HEK293 (cell line): Measurements from ENCODE around the gene ATAD1.

ENCODE experiments used
- BCL11B ChIP-seq: fragments of 450-650 bp; formaldehyde crosslinking; IDR thresholded peaks from 2 replicates; pipeline ENCODE4 v1.5.1; 2016; ENCODE audit warnings: low read depth, missing biosample characterization, missing genetic modification characterization
- EGR2 ChIP-seq: fragments of 450-650 bp; formaldehyde crosslinking; IDR thresholded peaks from 2 replicates; pipeline ENCODE4 v1.5.1; 2016; ENCODE audit warnings: low read depth, missing biosample characterization, missing genetic modification characterization
- HOXD13 ChIP-seq: sonication (generic); formaldehyde crosslinking; IDR thresholded peaks from 2 replicates; pipeline ENCODE4 v1.8.0; 2022; ENCODE audit warnings: missing genetic modification reagents, borderline replicate concordance
- MEIS1 ChIP-seq: sonication (generic); formaldehyde crosslinking; IDR thresholded peaks from 2 replicates; pipeline ENCODE4 v1.8.1; 2022; ENCODE audit warnings: missing genetic modification reagents, mild to moderate bottlenecking, borderline replicate concordance
- RBAK ChIP-seq: fragments of 450-650 bp; formaldehyde crosslinking; IDR thresholded peaks from 2 replicates; pipeline ENCODE4 v1.5.1; 2016; ENCODE audit warnings: missing biosample characterization, missing genetic modification characterization
- REPIN1 ChIP-seq: fragments of 450-650 bp; formaldehyde crosslinking; IDR thresholded peaks from 2 replicates; pipeline ENCODE4 v1.5.1; 2017; ENCODE audit warnings: missing biosample characterization, missing genetic modification characterization, low read depth
- SALL2 ChIP-seq: fragments of 450-650 bp; formaldehyde crosslinking; IDR thresholded peaks from 2 replicates; pipeline ENCODE4 v1.5.0; 2017; ENCODE audit warnings: missing biosample characterization, mild to moderate bottlenecking, missing genetic modification characterization, borderline replicate concordance
- TCF7L2 ChIP-seq: IDR thresholded peaks from 2 replicates; pipeline ENCODE4 v1.6.1; 2011; ENCODE audit warnings: low read depth, mild to moderate bottlenecking, inconsistent platforms, low read length, moderate library complexity, borderline replicate concordance
- YY1 ChIP-seq: fragments of 450-650 bp; formaldehyde crosslinking; IDR thresholded peaks from 2 replicates; pipeline ENCODE4 v1.5.1; 2018; ENCODE audit warnings: missing biosample characterization, missing genetic modification characterization
- YY2 ChIP-seq: fragments of 450-650 bp; formaldehyde crosslinking; IDR thresholded peaks from 2 replicates; pipeline ENCODE4 v1.5.1; 2016; ENCODE audit warnings: missing biosample characterization, missing genetic modification characterization
- ZBTB20 ChIP-seq: fragments of 450-650 bp; formaldehyde crosslinking; IDR thresholded peaks from 2 replicates; pipeline ENCODE4 v1.5.1; 2016; ENCODE audit warnings: missing biosample characterization, missing genetic modification characterization
- ZFP37 ChIP-seq: fragments of 450-650 bp; formaldehyde crosslinking; IDR thresholded peaks from 2 replicates; pipeline ENCODE4 v1.5.1; 2016; ENCODE audit warnings: missing biosample characterization, missing genetic modification characterization
- ZNF138 ChIP-seq: fragments of 450-650 bp; formaldehyde crosslinking; IDR thresholded peaks from 2 replicates; pipeline ENCODE4 v1.5.1; 2016; ENCODE audit warnings: missing biosample characterization, missing genetic modification characterization, borderline replicate concordance
- ZNF239 ChIP-seq: fragments of 450-650 bp; formaldehyde crosslinking; IDR thresholded peaks from 2 replicates; pipeline ENCODE4 v1.5.1; 2016; ENCODE audit warnings: missing biosample characterization, missing genetic modification characterization
- ZNF311 ChIP-seq: fragments of 450-650 bp; formaldehyde crosslinking; IDR thresholded peaks from 2 replicates; pipeline ENCODE4 v1.5.1; 2017; ENCODE audit warnings: missing biosample characterization, missing genetic modification characterization, borderline replicate concordance
- ZNF530 ChIP-seq: fragments of 450-650 bp; formaldehyde crosslinking; IDR thresholded peaks from 2 replicates; pipeline ENCODE4 v1.5.1; 2016; ENCODE audit warnings: low read depth, missing biosample characterization, missing genetic modification characterization
- ZNF548 ChIP-seq: fragments of 450-650 bp; formaldehyde crosslinking; IDR thresholded peaks from 2 replicates; pipeline ENCODE4 v1.5.1; 2016; ENCODE audit warnings: missing biosample characterization, missing genetic modification characterization
- ZNF555 ChIP-seq: fragments of 450-650 bp; formaldehyde crosslinking; conservative IDR thresholded peaks from 2 replicates; pipeline ENCODE4 v1.5.1; 2017; ENCODE audit warnings: missing biosample characterization, mild to moderate bottlenecking, missing genetic modification characterization, inconsistent platforms
- ZNF585B ChIP-seq: fragments of 450-650 bp; formaldehyde crosslinking; IDR thresholded peaks from 2 replicates; pipeline ENCODE4 v1.5.1; 2016; ENCODE audit warnings: missing biosample characterization, missing genetic modification characterization
- ZNF747 ChIP-seq: fragments of 450-650 bp; formaldehyde crosslinking; IDR thresholded peaks from 2 replicates; pipeline ENCODE4 v1.5.1; 2016; ENCODE audit warnings: missing biosample characterization, missing genetic modification characterization
- ZNF776 ChIP-seq: fragments of 450-650 bp; formaldehyde crosslinking; IDR thresholded peaks from 2 replicates; pipeline ENCODE4 v1.5.0; 2017; ENCODE audit warnings: missing biosample characterization, missing genetic modification characterization, borderline replicate concordance
- TF ChIP-seq, protein P1 (sequence below): fragments of 450-650 bp; formaldehyde crosslinking; IDR thresholded peaks from 2 replicates; pipeline ENCODE4 v1.5.1; 2017; ENCODE audit warnings: missing biosample characterization, mild to moderate bottlenecking, missing genetic modification characterization, moderate library complexity
- TF ChIP-seq, protein P2 (sequence below): fragments of 450-650 bp; formaldehyde crosslinking; IDR thresholded peaks from 2 replicates; pipeline ENCODE4 v1.5.1; 2016; ENCODE audit warnings: missing biosample characterization, missing genetic modification characterization
- TF ChIP-seq, protein P3 (sequence below): fragments of 450-650 bp; formaldehyde crosslinking; IDR thresholded peaks from 2 replicates; pipeline ENCODE4 v1.5.1; 2016; ENCODE audit warnings: missing biosample characterization, missing genetic modification characterization
- TF ChIP-seq, protein P4 (sequence below): fragments of 450-650 bp; formaldehyde crosslinking; optimal IDR thresholded peaks from 2 replicates; pipeline ENCODE3; 2016; ENCODE audit warnings: missing biosample characterization, mild to moderate bottlenecking, missing genetic modification characterization
- TF ChIP-seq, protein P5 (sequence below): IDR thresholded peaks from 2 replicates; pipeline ENCODE4 v1.6.1; 2011; ENCODE audit warnings: mild to moderate bottlenecking, low read depth, low read length, borderline replicate concordance
- TF ChIP-seq, protein P6 (sequence below): fragments of 450-650 bp; formaldehyde crosslinking; IDR thresholded peaks from 2 replicates; pipeline ENCODE4 v1.5.1; 2016; ENCODE audit warnings: missing biosample characterization, missing genetic modification characterization, low read depth

ATAD1 gene

DNA sequence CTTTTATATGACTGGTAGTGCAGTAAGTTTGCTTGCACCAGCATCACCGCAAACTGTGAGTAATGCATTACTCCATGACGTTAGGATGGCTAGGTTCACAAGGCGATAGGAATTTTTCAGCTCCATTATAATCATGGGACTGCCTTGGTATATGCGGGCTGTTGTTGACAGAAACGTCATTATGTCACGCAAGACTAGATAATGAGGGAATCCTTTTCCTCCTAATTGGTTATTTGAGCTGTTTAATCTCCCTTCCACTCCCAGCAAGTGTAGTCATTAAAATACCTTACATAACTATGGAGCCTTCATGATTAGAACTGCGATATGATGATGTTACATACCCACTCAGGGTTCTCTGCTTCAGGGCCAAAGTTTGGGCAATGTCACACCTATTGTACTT lies 28.0 kb upstream of the ATAD1 start (continued):
- TF ChIP-seq, protein P1, sequence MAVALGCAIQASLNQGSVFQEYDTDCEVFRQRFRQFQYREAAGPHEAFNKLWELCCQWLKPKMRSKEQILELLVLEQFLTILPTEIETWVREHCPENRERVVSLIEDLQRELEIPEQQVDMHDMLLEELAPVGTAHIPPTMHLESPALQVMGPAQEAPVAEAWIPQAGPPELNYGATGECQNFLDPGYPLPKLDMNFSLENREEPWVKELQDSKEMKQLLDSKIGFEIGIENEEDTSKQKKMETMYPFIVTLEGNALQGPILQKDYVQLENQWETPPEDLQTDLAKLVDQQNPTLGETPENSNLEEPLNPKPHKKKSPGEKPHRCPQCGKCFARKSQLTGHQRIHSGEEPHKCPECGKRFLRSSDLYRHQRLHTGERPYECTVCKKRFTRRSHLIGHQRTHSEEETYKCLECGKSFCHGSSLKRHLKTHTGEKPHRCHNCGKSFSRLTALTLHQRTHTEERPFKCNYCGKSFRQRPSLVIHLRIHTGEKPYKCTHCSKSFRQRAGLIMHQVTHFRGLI (tag by site-specific recombination): no peak
- TF ChIP-seq ZBTB20 (tag by site-specific recombination) (0 out of 2 replicates have a peak, but pooled peaks have one; percentile 29), TCF7L2 (no peak), ZFP37 (tag by site-specific recombination) (peak; percentile 94), EGR2 (tag by site-specific recombination) (no peak), HOXD13 (CRISPR knock-in tag) (peak; percentile 74; the same call in 1 of the 2 replicates), ZNF585B (tag by site-specific recombination) (no peak), YY1 (tag by site-specific recombination) (no peak), ZNF138 (tag by site-specific recombination) (no peak), MEIS1 (CRISPR knock-in tag) (no peak), YY2 (tag by site-specific recombination) (no peak; the same call in 1 of the 2 replicates), ZNF747 (tag by site-specific recombination) (no peak), ZNF530 (no peak), ZNF555 (tag by site-specific recombination) (no peak), SALL2 (tag by site-specific recombination) (no peak), RBAK (tag by site-specific recombination) (peak; percentile 63; the same call in 1 of the 2 replicates), ZNF776 (tag by site-specific recombination) (no peak), ZNF548 (tag by site-specific recombination) (no peak), BCL11B (tag by site-specific recombination) (peak; percentile 92; the same call in 1 of the 2 replicates), ZNF239 (tag by site-specific recombination) (peak; percentile 79; the same call in 1 of the 2 replicates), REPIN1 (tag by site-specific recombination) (no peak; the same call in 1 of the 2 replicates), ZNF311 (tag by site-specific recombination) (no peak)
- TF ChIP-seq, protein P2, sequence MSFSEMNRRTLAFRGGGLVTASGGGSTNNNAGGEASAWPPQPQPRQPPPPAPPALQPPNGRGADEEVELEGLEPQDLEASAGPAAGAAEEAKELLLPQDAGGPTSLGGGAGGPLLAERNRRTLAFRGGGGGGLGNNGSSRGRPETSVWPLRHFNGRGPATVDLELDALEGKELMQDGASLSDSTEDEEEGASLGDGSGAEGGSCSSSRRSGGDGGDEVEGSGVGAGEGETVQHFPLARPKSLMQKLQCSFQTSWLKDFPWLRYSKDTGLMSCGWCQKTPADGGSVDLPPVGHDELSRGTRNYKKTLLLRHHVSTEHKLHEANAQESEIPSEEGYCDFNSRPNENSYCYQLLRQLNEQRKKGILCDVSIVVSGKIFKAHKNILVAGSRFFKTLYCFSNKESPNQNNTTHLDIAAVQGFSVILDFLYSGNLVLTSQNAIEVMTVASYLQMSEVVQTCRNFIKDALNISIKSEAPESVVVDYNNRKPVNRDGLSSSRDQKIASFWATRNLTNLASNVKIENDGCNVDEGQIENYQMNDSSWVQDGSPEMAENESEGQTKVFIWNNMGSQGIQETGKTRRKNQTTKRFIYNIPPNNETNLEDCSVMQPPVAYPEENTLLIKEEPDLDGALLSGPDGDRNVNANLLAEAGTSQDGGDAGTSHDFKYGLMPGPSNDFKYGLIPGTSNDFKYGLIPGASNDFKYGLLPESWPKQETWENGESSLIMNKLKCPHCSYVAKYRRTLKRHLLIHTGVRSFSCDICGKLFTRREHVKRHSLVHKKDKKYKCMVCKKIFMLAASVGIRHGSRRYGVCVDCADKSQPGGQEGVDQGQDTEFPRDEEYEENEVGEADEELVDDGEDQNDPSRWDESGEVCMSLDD (tag by site-specific recombination): no peak
- TF ChIP-seq, protein P3, sequence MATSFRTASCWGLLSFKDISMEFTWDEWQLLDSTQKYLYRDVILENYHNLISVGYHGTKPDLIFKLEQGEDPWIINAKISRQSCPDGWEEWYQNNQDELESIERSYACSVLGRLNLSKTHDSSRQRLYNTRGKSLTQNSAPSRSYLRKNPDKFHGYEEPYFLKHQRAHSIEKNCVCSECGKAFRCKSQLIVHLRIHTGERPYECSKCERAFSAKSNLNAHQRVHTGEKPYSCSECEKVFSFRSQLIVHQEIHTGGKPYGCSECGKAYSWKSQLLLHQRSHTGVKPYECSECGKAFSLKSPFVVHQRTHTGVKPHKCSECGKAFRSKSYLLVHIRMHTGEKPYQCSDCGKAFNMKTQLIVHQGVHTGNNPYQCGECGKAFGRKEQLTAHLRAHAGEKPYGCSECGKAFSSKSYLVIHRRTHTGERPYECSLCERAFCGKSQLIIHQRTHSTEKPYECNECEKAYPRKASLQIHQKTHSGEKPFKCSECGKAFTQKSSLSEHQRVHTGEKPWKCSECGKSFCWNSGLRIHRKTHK (tag by site-specific recombination): no peak
- TF ChIP-seq, protein P4, sequence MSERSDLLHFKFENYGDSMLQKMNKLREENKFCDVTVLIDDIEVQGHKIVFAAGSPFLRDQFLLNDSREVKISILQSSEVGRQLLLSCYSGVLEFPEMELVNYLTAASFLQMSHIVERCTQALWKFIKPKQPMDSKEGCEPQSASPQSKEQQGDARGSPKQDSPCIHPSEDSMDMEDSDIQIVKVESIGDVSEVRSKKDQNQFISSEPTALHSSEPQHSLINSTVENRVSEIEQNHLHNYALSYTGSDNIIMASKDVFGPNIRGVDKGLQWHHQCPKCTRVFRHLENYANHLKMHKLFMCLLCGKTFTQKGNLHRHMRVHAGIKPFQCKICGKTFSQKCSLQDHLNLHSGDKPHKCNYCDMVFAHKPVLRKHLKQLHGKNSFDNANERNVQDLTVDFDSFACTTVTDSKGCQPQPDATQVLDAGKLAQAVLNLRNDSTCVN: no peak
- TF ChIP-seq, protein P5, sequence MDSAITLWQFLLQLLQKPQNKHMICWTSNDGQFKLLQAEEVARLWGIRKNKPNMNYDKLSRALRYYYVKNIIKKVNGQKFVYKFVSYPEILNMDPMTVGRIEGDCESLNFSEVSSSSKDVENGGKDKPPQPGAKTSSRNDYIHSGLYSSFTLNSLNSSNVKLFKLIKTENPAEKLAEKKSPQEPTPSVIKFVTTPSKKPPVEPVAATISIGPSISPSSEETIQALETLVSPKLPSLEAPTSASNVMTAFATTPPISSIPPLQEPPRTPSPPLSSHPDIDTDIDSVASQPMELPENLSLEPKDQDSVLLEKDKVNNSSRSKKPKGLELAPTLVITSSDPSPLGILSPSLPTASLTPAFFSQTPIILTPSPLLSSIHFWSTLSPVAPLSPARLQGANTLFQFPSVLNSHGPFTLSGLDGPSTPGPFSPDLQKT: no peak
- TF ChIP-seq, protein P6, sequence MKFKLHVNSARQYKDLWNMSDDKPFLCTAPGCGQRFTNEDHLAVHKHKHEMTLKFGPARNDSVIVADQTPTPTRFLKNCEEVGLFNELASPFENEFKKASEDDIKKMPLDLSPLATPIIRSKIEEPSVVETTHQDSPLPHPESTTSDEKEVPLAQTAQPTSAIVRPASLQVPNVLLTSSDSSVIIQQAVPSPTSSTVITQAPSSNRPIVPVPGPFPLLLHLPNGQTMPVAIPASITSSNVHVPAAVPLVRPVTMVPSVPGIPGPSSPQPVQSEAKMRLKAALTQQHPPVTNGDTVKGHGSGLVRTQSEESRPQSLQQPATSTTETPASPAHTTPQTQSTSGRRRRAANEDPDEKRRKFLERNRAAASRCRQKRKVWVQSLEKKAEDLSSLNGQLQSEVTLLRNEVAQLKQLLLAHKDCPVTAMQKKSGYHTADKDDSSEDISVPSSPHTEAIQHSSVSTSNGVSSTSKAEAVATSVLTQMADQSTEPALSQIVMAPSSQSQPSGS (tag by site-specific recombination): peak; percentile 94
